ENCODE data around the gene CPA3.

DNA sequence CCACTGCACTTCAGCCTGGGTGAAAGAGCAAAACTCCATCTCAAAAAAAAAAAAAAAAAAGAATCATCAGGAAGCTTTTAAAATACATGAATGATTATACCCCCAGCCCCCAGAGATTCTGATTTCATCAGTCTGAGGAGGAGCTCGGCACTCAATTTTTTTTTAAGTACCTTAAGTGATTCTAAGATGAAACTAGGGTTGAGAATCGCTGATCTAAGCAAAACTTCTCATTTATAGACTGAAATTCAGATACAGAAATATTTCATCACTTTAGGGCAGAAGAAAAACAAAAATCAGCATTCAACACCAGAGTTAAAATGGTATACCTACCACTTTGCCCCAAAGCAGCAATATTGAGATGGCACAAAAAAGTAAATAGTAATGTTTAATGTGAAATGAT, 24.7 kb downstream of the CPA3 start:
- TF ChIP-seq, protein P1, sequence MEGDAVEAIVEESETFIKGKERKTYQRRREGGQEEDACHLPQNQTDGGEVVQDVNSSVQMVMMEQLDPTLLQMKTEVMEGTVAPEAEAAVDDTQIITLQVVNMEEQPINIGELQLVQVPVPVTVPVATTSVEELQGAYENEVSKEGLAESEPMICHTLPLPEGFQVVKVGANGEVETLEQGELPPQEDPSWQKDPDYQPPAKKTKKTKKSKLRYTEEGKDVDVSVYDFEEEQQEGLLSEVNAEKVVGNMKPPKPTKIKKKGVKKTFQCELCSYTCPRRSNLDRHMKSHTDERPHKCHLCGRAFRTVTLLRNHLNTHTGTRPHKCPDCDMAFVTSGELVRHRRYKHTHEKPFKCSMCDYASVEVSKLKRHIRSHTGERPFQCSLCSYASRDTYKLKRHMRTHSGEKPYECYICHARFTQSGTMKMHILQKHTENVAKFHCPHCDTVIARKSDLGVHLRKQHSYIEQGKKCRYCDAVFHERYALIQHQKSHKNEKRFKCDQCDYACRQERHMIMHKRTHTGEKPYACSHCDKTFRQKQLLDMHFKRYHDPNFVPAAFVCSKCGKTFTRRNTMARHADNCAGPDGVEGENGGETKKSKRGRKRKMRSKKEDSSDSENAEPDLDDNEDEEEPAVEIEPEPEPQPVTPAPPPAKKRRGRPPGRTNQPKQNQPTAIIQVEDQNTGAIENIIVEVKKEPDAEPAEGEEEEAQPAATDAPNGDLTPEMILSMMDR (IDR thresholded peaks at IDR 0.05) = no peak
- no peak for TF ChIP-seq EP300 (IDR thresholded peaks at IDR 0.05)

Measured in ovary (tissue), 3 donors.